H1 (cell line): Measurements from ENCODE around the gene PLCB4. TPM values are rescaled to one million over a fixed set of nuclear protein-coding genes. Genes with fewer than 3 reads are reported as not detected.

Experiments used
- CTCF ChIA-PET: fragments of 300-600 bp; sonication (Branson Sonifier 250); formaldehyde crosslinking; loops from one replicate; lab custom pipeline; 2021; ENCODE audit not compliant: partially characterized antibody; lab: Charles Lee
- POLR2A ChIA-PET: fragments of 300-600 bp; sonication (Branson Sonifier 250); formaldehyde crosslinking; loops from one replicate; lab custom pipeline; 2021; ENCODE audit warnings: inconsistent platforms; ENCODE audit not compliant: partially characterized antibody; lab: Charles Lee
- DNase-seq, 2 experiments: peaks; one replicate each; pipeline versions ENCODE4 v3.0.0 to v3.0.0-alpha.2; 2010 to 2022; ENCODE audit warnings: low spot score in 2 of 2, low read depth in 1 of 2, mixed read lengths in 1 of 2
- FAIRE-seq: peaks from 2 replicates; lab custom pipeline; 2011; peaks lifted over from hg19 to GRCh38; lab: Jason Lieb, UNC
- H2AFZ ChIP-seq: 2 replicates; pipeline ENCODE4 v1.8.1; 2012; ENCODE audit warnings: low read length, inconsistent platforms
- H2AK5ac ChIP-seq: 2 replicates; pipeline ENCODE4 v1.6.1; 2013; ENCODE audit warnings: low read depth, low read length
- H2BK120ac ChIP-seq: replicated peaks from 2 replicates; pipeline ENCODE3; 2013; ENCODE audit warnings: low read depth, low read length, inconsistent platforms
- H2BK12ac ChIP-seq: 2 replicates; pipeline ENCODE4 v1.6.1; 2013; ENCODE audit warnings: low read depth, low read length
- H2BK15ac ChIP-seq: 2 replicates; pipeline ENCODE4 v1.6.1; 2013; ENCODE audit warnings: low read length
- H2BK20ac ChIP-seq: 2 replicates; pipeline ENCODE4 v1.6.1; 2013; ENCODE audit warnings: low read length
- H2BK5ac ChIP-seq: 2 replicates; pipeline ENCODE4 v1.6.1; 2013; ENCODE audit warnings: low read depth, low read length
- H3K14ac ChIP-seq: 2 replicates; pipeline ENCODE4 v1.6.1; 2013; ENCODE audit warnings: inconsistent platforms; ENCODE audit not compliant: insufficient read length
- H3K18ac ChIP-seq: 2 replicates; pipeline ENCODE4 v1.6.1; 2013; ENCODE audit warnings: low read length; ENCODE audit errors: extremely low read depth
- H3K23ac ChIP-seq: 2 replicates; pipeline ENCODE4 v1.6.1; 2013; ENCODE audit warnings: inconsistent platforms; ENCODE audit not compliant: insufficient read length
- H3K23me2 ChIP-seq: 2 replicates; pipeline ENCODE4 v1.6.1; 2013; ENCODE audit warnings: low read depth, low read length
- H3K27ac ChIP-seq: 2 replicates; pipeline ENCODE4 v1.6.1; 2011; ENCODE audit warnings: low read depth, low read length, inconsistent platforms
- H3K27me3 ChIP-seq, 4 experiments: replicated peaks in 1 of 4; 1 replicate in 1 of 4; 2 replicates in 3 of 4; pipeline versions ENCODE4 v1.6.1 to v1.8.1; 2011 to 2013; ENCODE audit warnings: low read length in 3 of 4, mild to moderate bottlenecking in 3 of 4, inconsistent platforms in 2 of 4, mixed read lengths in 2 of 4, moderate library complexity in 1 of 4; ENCODE audit not compliant: control insufficient read depth in 3 of 4, insufficient read depth in 3 of 4; ENCODE audit errors: extremely low read depth in 1 of 4
- H3K36me3 ChIP-seq, 4 experiments: 2 replicates each; pipeline versions ENCODE4 v1.6.1 to v1.8.1; 2011 to 2013; ENCODE audit warnings: mild to moderate bottlenecking in 4 of 4, low read length in 3 of 4, moderate library complexity in 2 of 4, control low read depth in 1 of 4, inconsistent platforms in 1 of 4; ENCODE audit not compliant: insufficient read depth in 4 of 4, control insufficient read depth in 2 of 4
- H3K4ac ChIP-seq: replicated peaks from 2 replicates; pipeline ENCODE3; 2013; ENCODE audit warnings: low read length, low read depth, mixed read lengths, inconsistent platforms; ENCODE audit not compliant: insufficient read length
- H3K4me1 ChIP-seq, 4 experiments: replicated peaks in 1 of 4; 1 replicate in 1 of 4; 2 replicates in 3 of 4; pipeline versions ENCODE4 v1.6.1 to v1.8.1; 2011 to 2013; ENCODE audit warnings: low read length in 3 of 4, inconsistent platforms in 2 of 4, mixed read lengths in 1 of 4; ENCODE audit not compliant: insufficient read depth in 4 of 4, control insufficient read depth in 3 of 4
- H3K4me2 ChIP-seq, 2 experiments: 2 replicates each; pipeline versions ENCODE4 v1.6.1 to v1.8.1; 2011 to 2013; ENCODE audit warnings: low read depth in 2 of 2, low read length in 2 of 2, control low read depth in 1 of 2, inconsistent platforms in 1 of 2, mild to moderate bottlenecking in 1 of 2; ENCODE audit not compliant: insufficient read depth in 1 of 2
- H3K4me3 ChIP-seq, 4 experiments: fragments of 200-600, 300-600 bp in 1 of 4; sonication (generic), shearing (Covaris generic), sonication (Bioruptor Twin) in 1 of 4; 2 replicates each; pipeline versions ENCODE4 v1.5.1 to v1.8.1; 2011 to 2016; ENCODE audit warnings: low read length in 4 of 4, low read depth in 3 of 4, control low read depth in 2 of 4, inconsistent platforms in 2 of 4, mild to moderate bottlenecking in 2 of 4, mixed read lengths in 1 of 4, moderate library complexity in 1 of 4; ENCODE audit not compliant: insufficient read depth in 2 of 4; ENCODE audit errors: extremely low read depth in 1 of 4
- H3K56ac ChIP-seq: replicated peaks from 2 replicates; pipeline ENCODE3; 2013; ENCODE audit warnings: low read depth, mild to moderate bottlenecking, mixed read lengths, low read length, inconsistent platforms; ENCODE audit not compliant: insufficient read length
- H3K79me1 ChIP-seq: 2 replicates; pipeline ENCODE4 v1.6.1; 2013; ENCODE audit warnings: low read depth, low read length, control low read depth
- H3K79me2 ChIP-seq, 2 experiments: 2 replicates each; pipeline versions ENCODE4 v1.6.1 to v1.8.1; 2012 to 2013; ENCODE audit warnings: low read length in 2 of 2, mild to moderate bottlenecking in 2 of 2, inconsistent platforms in 1 of 2; ENCODE audit not compliant: insufficient read depth in 2 of 2, control insufficient read depth in 1 of 2
- H3K9ac ChIP-seq, 4 experiments: replicated peaks in 1 of 4; 1 replicate in 1 of 4; 2 replicates in 3 of 4; pipeline versions ENCODE4 v1.6.1 to v1.8.1; 2011 to 2013; ENCODE audit warnings: low read depth in 3 of 4, low read length in 3 of 4, control low read depth in 2 of 4, mild to moderate bottlenecking in 2 of 4, moderate library complexity in 2 of 4, inconsistent platforms in 1 of 4; ENCODE audit errors: extremely low read depth in 1 of 4
- H3K9me3 ChIP-seq, 2 experiments: 2 replicates each; pipeline versions ENCODE4 v1.6.1 to v1.8.1; 2012 to 2013; ENCODE audit warnings: mild to moderate bottlenecking in 2 of 2, moderate library complexity in 2 of 2, control low read depth in 1 of 2, inconsistent platforms in 1 of 2, low read depth in 1 of 2, low read length in 1 of 2, mixed read lengths in 1 of 2; ENCODE audit not compliant: insufficient read depth in 2 of 2
- H4K20me1 ChIP-seq, 2 experiments: replicated peaks in 1 of 2; 2 replicates each; pipeline versions ENCODE3 to v1.8.1; 2011 to 2013; ENCODE audit warnings: inconsistent platforms in 2 of 2, low read length in 2 of 2, mild to moderate bottlenecking in 1 of 2; ENCODE audit not compliant: insufficient read depth in 2 of 2, control insufficient read depth in 1 of 2
- H4K5ac ChIP-seq: 2 replicates; pipeline ENCODE4 v1.6.1; 2013; ENCODE audit warnings: low read length, low read depth, mixed read lengths, inconsistent platforms; ENCODE audit not compliant: insufficient read length
- H4K8ac ChIP-seq: 2 replicates; pipeline ENCODE4 v1.8.0; 2013; ENCODE audit warnings: mild to moderate bottlenecking, moderate library complexity, low read length, inconsistent platforms; ENCODE audit not compliant: insufficient read depth; ENCODE audit errors: extremely low read depth
- H4K91ac ChIP-seq: replicated peaks from 2 replicates; pipeline ENCODE3; 2013; ENCODE audit warnings: low read length, mixed read lengths, inconsistent platforms; ENCODE audit not compliant: insufficient read length
- CEBPB ChIP-seq: IDR thresholded peaks from 2 replicates; pipeline ENCODE4 v1.6.1; 2012; ENCODE audit warnings: low read depth, low read length
- KDM1A ChIP-seq: fragments of 200-600, 300-600 bp; sonication (generic); IDR thresholded peaks from 2 replicates; pipeline ENCODE4 v1.7.1; 2016; ENCODE audit warnings: mild to moderate bottlenecking, low read length, borderline replicate concordance
- KDM5A ChIP-seq: fragments of 200-600 bp; IDR thresholded peaks from 2 replicates; pipeline ENCODE4 v1.7.1; 2012; ENCODE audit warnings: mild to moderate bottlenecking, low read length, inconsistent platforms, mixed read lengths
- TBP ChIP-seq: IDR thresholded peaks from 2 replicates; pipeline ENCODE4 v1.6.1; 2011; ENCODE audit warnings: low read depth, low read length, improper control_type of control experiment
- WGBS, 2 experiments: shearing (Covaris generic) in 1 of 2; methylation state at CpG; one replicate each; pipeline versions ENCODE4 v1.1.6 to v1.1.7; 2013 to 2015; ENCODE audit warnings: low lambda C conversion rate in 2 of 2, mixed read lengths in 2 of 2, inconsistent platforms in 1 of 2, low coverage in 1 of 2, missing lambda C conversion rate in 1 of 2; ENCODE audit not compliant: insufficient replicate concordance in 2 of 2, insufficient coverage in 1 of 2, insufficient read length in 1 of 2; ENCODE audit errors: extremely low coverage in 1 of 2, missing lambda C conversion rate in 1 of 2; 5-methylcytosine and 5-hydroxymethylcytosine counted together
- polyA plus RNA-seq, 7 experiments: library from polyadenylated mRNA; depleted of rRNA in 3 of 7; stranded (reverse) in 5 of 7; unstranded in 2 of 7; fragments of >200 nt in 5 of 7; fragments of 200-250 nt in 2 of 7; gene quantifications; 1 replicate in 5 of 7; 2 replicates in 1 of 7; 4 replicates in 1 of 7; pipeline versions ENCODE4 v1.2.1 to v1.2.3, GENCODE V29; 2011 to 2013; ENCODE audit warnings: missing spikeins in 2 of 7, mixed read lengths in 2 of 7
- total RNA-seq: library from RNA; stranded (reverse); fragmentation: NEBNext Ultra II Directional; extraction: Animal tissue kit (Norgen Biotek cat#: 25700); gene quantifications from 2 replicates; pipeline ENCODE4 v1.2.1, GENCODE V29; 2021
- TF ChIP-seq, protein P1 (sequence below), 3 experiments: IDR thresholded peaks; 1 replicate in 2 of 3; 2 replicates in 1 of 3; pipeline versions ENCODE4 v1.5.1 to v1.6.1; 2011; ENCODE audit warnings: low read length in 3 of 3, mild to moderate bottlenecking in 3 of 3, inconsistent platforms in 2 of 3, low read depth in 1 of 3, moderate library complexity in 1 of 3; ENCODE audit not compliant: insufficient read depth in 1 of 3; ENCODE audit errors: control extremely low read depth in 1 of 3
- TF ChIP-seq, protein P2 (sequence below): IDR thresholded peaks from 2 replicates; pipeline ENCODE4 v1.6.1; 2012; ENCODE audit warnings: inconsistent platforms

The PLCB4 gene
- total and polyA plus RNA-seq, 2 of the 8 experiments (the other 6 are each of a cell fraction or from before 2014, with no cell fraction given), result 3.2 to 14.1 TPM

- Histone ChIP-seq H4K20me1 (no peaks in the 10 kb centered on the region), H2BK5ac (no peak overlapping the region), H3K4me3 (no peak overlapping the region), H3K27ac (no peak overlapping the region), H3K36me3 (no peaks in the 10 kb centered on the region), H3K9ac (no peak overlapping the region), H3K4me2 (no peak overlapping the region), H2AK5ac (no peak overlapping the region), H3K14ac (no peak overlapping the region), H3K23ac (no peak overlapping the region), H2AFZ (no peak overlapping the region), H2BK120ac (no peak overlapping the region), H4K5ac (no peak overlapping the region), H3K56ac (no peak overlapping the region), H3K27me3 (no peaks in the 10 kb centered on the region), H4K91ac (no peak overlapping the region), H3K79me2 (no peaks in the 10 kb centered on the region), H3K18ac (0 out of 2 replicates have a peak overlapping the region, but pooled peaks have one; percentile 13), H4K8ac (no peak overlapping the region), H3K4me1 (peaks cover 0 to 2% (median 0%) of the 10 kb centered on the region in 4 experiments; a peak in 3 of 7 replicates), H3K79me1 (0 out of 2 replicates have a peak, but pooled peaks cover 2% of the 10 kb centered on the region), H3K23me2 (no peaks in the 10 kb centered on the region), H2BK20ac (no peak overlapping the region), H3K9me3 (no peaks in the 10 kb centered on the region), H2BK15ac (no peak overlapping the region), H2BK12ac (no peak overlapping the region), H3K4ac (no peak overlapping the region)
- no peak for TF ChIP-seq CEBPB
- TF ChIP-seq KDM5A, result no peak
- TF ChIP-seq, protein P1, sequence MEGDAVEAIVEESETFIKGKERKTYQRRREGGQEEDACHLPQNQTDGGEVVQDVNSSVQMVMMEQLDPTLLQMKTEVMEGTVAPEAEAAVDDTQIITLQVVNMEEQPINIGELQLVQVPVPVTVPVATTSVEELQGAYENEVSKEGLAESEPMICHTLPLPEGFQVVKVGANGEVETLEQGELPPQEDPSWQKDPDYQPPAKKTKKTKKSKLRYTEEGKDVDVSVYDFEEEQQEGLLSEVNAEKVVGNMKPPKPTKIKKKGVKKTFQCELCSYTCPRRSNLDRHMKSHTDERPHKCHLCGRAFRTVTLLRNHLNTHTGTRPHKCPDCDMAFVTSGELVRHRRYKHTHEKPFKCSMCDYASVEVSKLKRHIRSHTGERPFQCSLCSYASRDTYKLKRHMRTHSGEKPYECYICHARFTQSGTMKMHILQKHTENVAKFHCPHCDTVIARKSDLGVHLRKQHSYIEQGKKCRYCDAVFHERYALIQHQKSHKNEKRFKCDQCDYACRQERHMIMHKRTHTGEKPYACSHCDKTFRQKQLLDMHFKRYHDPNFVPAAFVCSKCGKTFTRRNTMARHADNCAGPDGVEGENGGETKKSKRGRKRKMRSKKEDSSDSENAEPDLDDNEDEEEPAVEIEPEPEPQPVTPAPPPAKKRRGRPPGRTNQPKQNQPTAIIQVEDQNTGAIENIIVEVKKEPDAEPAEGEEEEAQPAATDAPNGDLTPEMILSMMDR (IDR thresholded peaks at IDR 0.05; ENCODE audit: control extremely low read depth in 1 of 3, insufficient read depth in 1 of 3, low read depth in 1 of 3, low read length in 3 of 3), result no peak
- TF ChIP-seq KDM1A, result no peak
- TF ChIP-seq TBP, result no peak
- TF ChIP-seq, protein P2, sequence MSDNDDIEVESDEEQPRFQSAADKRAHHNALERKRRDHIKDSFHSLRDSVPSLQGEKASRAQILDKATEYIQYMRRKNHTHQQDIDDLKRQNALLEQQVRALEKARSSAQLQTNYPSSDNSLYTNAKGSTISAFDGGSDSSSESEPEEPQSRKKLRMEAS, result no peak
- WGBS, 2 experiments, result 91% methylated on average over 5 of the region's 5 CpGs; no CpG with 5 or more reads in 1 of the 2 experiments
- CTCF ChIA-PET, result interaction anchor here (1.0 to 1.4 kb wide), 2 partner anchors 9 to 14 kb away, joined by 3 to 8 read pairs; no protein-coding TSS in a partner anchor
- FAIRE-seq, result no peak
- DNase-seq, result no peak
- POLR2A ChIA-PET, result no interaction called here
Observed at GRCh38 chr20:9204979-9205378, 136.1 kb downstream of the PLCB4 start.
